RWPE2 (cell line): Measurements from ENCODE around the gene SLCO1B1.

Experiments
- ATAC-seq: fragments of 200-7000 bp; cut with Tn5 transposase; 3 replicates; pipeline ENCODE4 v1.9.1; 2021; ENCODE audit warnings: low read depth
- DNase-seq: peaks from one replicate; pipeline ENCODE4 v3.0.0-alpha.2; 2020; ENCODE audit warnings: low spot score
- H3K27ac ChIP-seq: fragments of 450-650 bp; 2 replicates; pipeline ENCODE4 v1.5.1; 2017; ENCODE audit warnings: mild to moderate bottlenecking; ENCODE audit not compliant: poor library complexity, severe bottlenecking
- H3K27me3 ChIP-seq: fragments of 250-450 bp; sonication (Bioruptor Pico); 2 replicates; pipeline ENCODE4 v1.5.1; 2021; ENCODE audit warnings: mild to moderate bottlenecking, moderate library complexity; ENCODE audit not compliant: insufficient read depth, poor library complexity, severe bottlenecking
- H3K36me3 ChIP-seq: fragments of 250-450 bp; sonication (Bioruptor Pico); 2 replicates; pipeline ENCODE4 v1.5.1; 2020; ENCODE audit warnings: low read depth, mild to moderate bottlenecking, moderate library complexity
- H3K4me1 ChIP-seq: fragments of 250-450 bp; sonication (Bioruptor Pico); 2 replicates; pipeline ENCODE4 v1.5.1; 2021; ENCODE audit warnings: mild to moderate bottlenecking, moderate library complexity; ENCODE audit not compliant: insufficient read depth, poor library complexity, severe bottlenecking
- H3K4me3 ChIP-seq: fragments of 250-450 bp; sonication (Bioruptor Pico); 2 replicates; pipeline ENCODE4 v1.5.1; 2021; ENCODE audit warnings: mild to moderate bottlenecking, moderate library complexity; ENCODE audit not compliant: severe bottlenecking
- H3K9me3 ChIP-seq: fragments of 250-450 bp; sonication (Bioruptor Pico); 2 replicates; pipeline ENCODE4 v1.5.1; 2021; ENCODE audit warnings: mild to moderate bottlenecking, moderate library complexity; ENCODE audit not compliant: severe bottlenecking
- TF ChIP-seq, protein P1 (sequence below): fragments of 450-650 bp; IDR thresholded peaks from one replicate; pipeline ENCODE4 v1.5.1; 2017; ENCODE audit warnings: mild to moderate bottlenecking, moderate library complexity; ENCODE audit not compliant: poor library complexity, severe bottlenecking

The SLCO1B1 gene

GRCh38 chr12:21219206-21219605 is 88.2 kb downstream of the SLCO1B1 start:
- no peaks in the 10 kb centered on the region for H3K27me3 ChIP-seq
- no peaks in the 10 kb centered on the region for H3K4me1 ChIP-seq
- ATAC-seq (no peak), DNase-seq (no peak)
- H3K36me3 ChIP-seq, result no peaks in the 10 kb centered on the region
- H3K27ac ChIP-seq, result no peak overlapping the region
- no peaks in the 10 kb centered on the region for H3K9me3 ChIP-seq
- TF ChIP-seq, protein P1, sequence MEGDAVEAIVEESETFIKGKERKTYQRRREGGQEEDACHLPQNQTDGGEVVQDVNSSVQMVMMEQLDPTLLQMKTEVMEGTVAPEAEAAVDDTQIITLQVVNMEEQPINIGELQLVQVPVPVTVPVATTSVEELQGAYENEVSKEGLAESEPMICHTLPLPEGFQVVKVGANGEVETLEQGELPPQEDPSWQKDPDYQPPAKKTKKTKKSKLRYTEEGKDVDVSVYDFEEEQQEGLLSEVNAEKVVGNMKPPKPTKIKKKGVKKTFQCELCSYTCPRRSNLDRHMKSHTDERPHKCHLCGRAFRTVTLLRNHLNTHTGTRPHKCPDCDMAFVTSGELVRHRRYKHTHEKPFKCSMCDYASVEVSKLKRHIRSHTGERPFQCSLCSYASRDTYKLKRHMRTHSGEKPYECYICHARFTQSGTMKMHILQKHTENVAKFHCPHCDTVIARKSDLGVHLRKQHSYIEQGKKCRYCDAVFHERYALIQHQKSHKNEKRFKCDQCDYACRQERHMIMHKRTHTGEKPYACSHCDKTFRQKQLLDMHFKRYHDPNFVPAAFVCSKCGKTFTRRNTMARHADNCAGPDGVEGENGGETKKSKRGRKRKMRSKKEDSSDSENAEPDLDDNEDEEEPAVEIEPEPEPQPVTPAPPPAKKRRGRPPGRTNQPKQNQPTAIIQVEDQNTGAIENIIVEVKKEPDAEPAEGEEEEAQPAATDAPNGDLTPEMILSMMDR, result no peak
- H3K4me3 ChIP-seq, result no peak overlapping the region

- H3K36me3 ChIP-seq, result no peaks in the 10 kb centered on the region
- no peak overlapping the region for H3K4me3 ChIP-seq
- ATAC-seq (no peak), DNase-seq (no peak)
- H3K27ac ChIP-seq, result no peak overlapping the region
- no peaks in the 10 kb centered on the region for H3K9me3 ChIP-seq
- no peaks in the 10 kb centered on the region for H3K27me3 ChIP-seq
- no peaks in the 10 kb centered on the region for H3K4me1 ChIP-seq
- TF ChIP-seq, protein P1, result no peak
Measured at GRCh38 chr12:21220266-21220665, 89.3 kb downstream of the SLCO1B1 start.

GRCh38 chr12:21221072-21221471 is 90.1 kb downstream of the SLCO1B1 start:
- ATAC-seq (no peak), DNase-seq (no peak)
- no peaks in the 10 kb centered on the region for H3K27me3 ChIP-seq
- H3K36me3 ChIP-seq, result no peaks in the 10 kb centered on the region
- H3K4me3 ChIP-seq, result no peak overlapping the region
- TF ChIP-seq, protein P1, result no peak
- no peaks in the 10 kb centered on the region for H3K9me3 ChIP-seq
- no peak overlapping the region for H3K27ac ChIP-seq
- no peaks in the 10 kb centered on the region for H3K4me1 ChIP-seq

DNA sequence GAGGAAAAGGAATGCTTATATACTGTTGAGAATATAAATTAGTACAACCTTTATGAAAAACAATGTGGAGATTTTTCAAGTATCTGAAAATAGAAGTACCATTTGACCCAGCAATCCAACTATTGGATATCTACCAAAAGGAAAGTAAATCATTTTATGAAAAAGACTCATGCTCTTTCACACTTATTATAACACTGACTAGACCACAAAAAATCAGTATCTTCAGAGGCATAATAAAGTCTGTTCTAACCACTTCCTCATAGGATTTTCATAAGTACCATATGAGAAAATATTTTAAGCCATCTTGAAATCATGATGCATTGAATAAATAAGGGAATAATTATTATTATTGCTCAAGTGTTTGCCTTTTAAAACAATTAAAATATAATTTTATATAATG is 90.8 kb downstream of the SLCO1B1 start:
- no peaks in the 10 kb centered on the region for H3K27me3 ChIP-seq
- H3K36me3 ChIP-seq, result no peaks in the 10 kb centered on the region
- ATAC-seq (no peak), DNase-seq (no peak)
- TF ChIP-seq, protein P1, result no peak
- no peaks in the 10 kb centered on the region for H3K4me1 ChIP-seq
- H3K4me3 ChIP-seq, result no peak overlapping the region
- H3K9me3 ChIP-seq, result no peaks in the 10 kb centered on the region
- H3K27ac ChIP-seq, result no peak overlapping the region

DNA sequence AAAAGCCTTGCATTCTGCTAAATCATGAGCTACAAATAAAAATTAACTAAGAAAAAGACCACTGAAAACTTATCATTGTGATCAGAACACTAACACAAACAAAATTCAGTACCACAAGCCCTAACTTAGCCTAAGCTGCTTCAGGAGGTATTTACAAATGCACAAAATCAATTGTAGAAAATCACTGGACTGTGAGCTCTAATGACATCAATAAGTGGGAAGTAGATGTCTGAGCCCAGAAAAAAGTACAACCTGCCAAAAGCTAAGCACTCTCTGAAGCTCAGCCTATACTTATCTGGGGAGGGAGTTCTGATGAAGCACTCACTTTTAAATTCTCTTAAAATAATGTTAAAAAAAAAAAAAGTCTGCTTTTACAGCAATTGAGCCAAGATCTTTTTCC is 92.9 kb downstream of the SLCO1B1 start:
- Histone ChIP-seq H3K27ac (no peak overlapping the region), H3K4me3 (no peak overlapping the region), H3K4me1 (no peaks in the 10 kb centered on the region), H3K27me3 (no peaks in the 10 kb centered on the region), H3K36me3 (no peaks in the 10 kb centered on the region), H3K9me3 (no peaks in the 10 kb centered on the region)
- TF ChIP-seq, protein P1, result no peak
- DNase-seq, result no peak
- no peak for ATAC-seq
